Measurements from ENCODE around the gene TMEM187.

DNA sequence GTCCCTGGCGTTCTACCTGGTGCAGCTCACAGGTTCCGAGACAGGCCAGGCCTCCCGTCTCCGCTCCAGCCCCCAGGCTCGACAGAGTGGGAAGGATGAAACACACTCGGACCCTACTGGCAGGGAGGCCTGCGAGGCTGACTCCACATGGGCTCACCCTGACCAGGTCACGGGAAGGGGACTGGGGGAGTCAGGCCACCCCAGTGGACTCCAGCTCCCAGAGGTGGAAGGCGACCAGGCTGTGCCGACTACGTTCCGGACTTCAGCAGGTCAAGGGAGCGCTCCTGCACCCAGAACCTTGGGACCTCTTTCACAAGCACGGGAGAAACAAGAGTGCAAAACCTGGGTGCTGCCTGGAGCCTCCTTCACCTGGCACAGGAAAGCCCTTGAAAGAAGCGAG is 51.7 kb downstream of the TMEM187 start:
- TF ChIP-seq EZH2 (IDR thresholded peaks at IDR 0.05): no peak
- TF ChIP-seq FOXP2 (optimal IDR thresholded peaks at IDR 0.05; ENCODE audit: control extremely low read depth, extremely low read length, insufficient read depth): no peak
- TF ChIP-seq POLR2AphosphoS5 (IDR thresholded peaks at IDR 0.05; ENCODE audit: borderline replicate concordance, low read depth, low read length): no peak

Data from SK-N-MC (cell line).